ENCODE data around the gene ATOH8.

Gene ATOH8

GRCh38 chr2:85765081-85765731 is 11.4 kb downstream of the ATOH8 start:
- no peaks in the 10 kb centered on the region for H3K79me2 ChIP-seq (ENCODE audit: insufficient read depth, low read length)
- H3K4me2 ChIP-seq (ENCODE audit: insufficient read depth, low read length) = no peak overlapping the region
- DNase-seq (no peak), ATAC-seq (ENCODE audit: insufficient read depth, low read depth) (no peak)
- no peak overlapping the region for H3K27ac ChIP-seq (ENCODE audit: low read length)
- no peaks in the 10 kb centered on the region for H3K36me3 ChIP-seq (ENCODE audit: insufficient read depth, low read length)
- no peak overlapping the region for H3K4me3 ChIP-seq (ENCODE audit: low read depth in 1 of 2, low read length in 2 of 2)
- H3K9ac ChIP-seq (ENCODE audit: low read depth, low read length) = no peak overlapping the region
- H3K27me3 ChIP-seq (ENCODE audit: insufficient read depth, low read length, poor library complexity) = peaks cover 18% of the 10 kb centered on the region
- H3K9me3 ChIP-seq (ENCODE audit: insufficient read depth, low read length, severe bottlenecking) = no peaks in the 10 kb centered on the region
- no peaks in the 10 kb centered on the region for H4K20me1 ChIP-seq (ENCODE audit: insufficient read depth, low read length)
- H3K4me1 ChIP-seq (ENCODE audit: insufficient read depth, low read length) = no peaks in the 10 kb centered on the region
- no peak overlapping the region for H2AFZ ChIP-seq (ENCODE audit: low read depth, low read length)
- no peak for TF ChIP-seq CTCF (IDR thresholded peaks at IDR 0.05; ENCODE audit: borderline replicate concordance, extremely low read depth, low read length, poor library complexity, severe bottlenecking)
- TF ChIP-seq EZH2 (IDR thresholded peaks at IDR 0.05; ENCODE audit: borderline replicate concordance, low read depth, low read length, severe bottlenecking) = no peak

GRCh38 chr2:85766229-85766628 is 12.4 kb downstream of the ATOH8 start:
- no peak overlapping the region for H3K27ac ChIP-seq (ENCODE audit: low read length)
- H4K20me1 ChIP-seq (ENCODE audit: insufficient read depth, low read length) = no peaks in the 10 kb centered on the region
- no peak overlapping the region for H3K4me2 ChIP-seq (ENCODE audit: insufficient read depth, low read length)
- DNase-seq (no peak), ATAC-seq (ENCODE audit: insufficient read depth, low read depth) (no peak)
- H3K27me3 ChIP-seq (ENCODE audit: insufficient read depth, low read length, poor library complexity) = peaks cover 12% of the 10 kb centered on the region
- no peak overlapping the region for H2AFZ ChIP-seq (ENCODE audit: low read depth, low read length)
- no peaks in the 10 kb centered on the region for H3K4me1 ChIP-seq (ENCODE audit: insufficient read depth, low read length)
- TF ChIP-seq EZH2 (IDR thresholded peaks at IDR 0.05; ENCODE audit: borderline replicate concordance, low read depth, low read length, severe bottlenecking) = no peak
- TF ChIP-seq CTCF (IDR thresholded peaks at IDR 0.05; ENCODE audit: borderline replicate concordance, extremely low read depth, low read length, poor library complexity, severe bottlenecking) = no peak
- no peak overlapping the region for H3K4me3 ChIP-seq (ENCODE audit: low read depth in 1 of 2, low read length in 2 of 2)
- no peaks in the 10 kb centered on the region for H3K79me2 ChIP-seq (ENCODE audit: insufficient read depth, low read length)
- H3K9ac ChIP-seq (ENCODE audit: low read depth, low read length) = no peak overlapping the region
- no peaks in the 10 kb centered on the region for H3K36me3 ChIP-seq (ENCODE audit: insufficient read depth, low read length)
- H3K9me3 ChIP-seq (ENCODE audit: insufficient read depth, low read length, severe bottlenecking) = no peaks in the 10 kb centered on the region

- Histone ChIP-seq H3K4me1 (ENCODE audit: insufficient read depth, low read length) (no peaks in the 10 kb centered on the region), H3K27ac (ENCODE audit: low read length) (no peak overlapping the region), H3K36me3 (ENCODE audit: insufficient read depth, low read length) (no peaks in the 10 kb centered on the region), H3K79me2 (ENCODE audit: insufficient read depth, low read length) (no peaks in the 10 kb centered on the region), H3K9me3 (ENCODE audit: insufficient read depth, low read length, severe bottlenecking) (no peaks in the 10 kb centered on the region), H3K4me2 (ENCODE audit: insufficient read depth, low read length) (no peak overlapping the region), H3K27me3 (ENCODE audit: insufficient read depth, low read length, poor library complexity) (peaks cover 4% of the 10 kb centered on the region), H2AFZ (ENCODE audit: low read depth, low read length) (no peak overlapping the region), H4K20me1 (ENCODE audit: insufficient read depth, low read length) (0 out of 2 replicates have a peak, but pooled peaks cover 3% of the 10 kb centered on the region), H3K4me3 (ENCODE audit: low read depth in 1 of 2, low read length in 2 of 2) (no peak overlapping the region), H3K9ac (ENCODE audit: low read depth, low read length) (no peak overlapping the region)
- DNase-seq = no peak
- no peak for TF ChIP-seq EZH2 (IDR thresholded peaks at IDR 0.05; ENCODE audit: borderline replicate concordance, low read depth, low read length, severe bottlenecking)
- no peak for TF ChIP-seq CTCF (IDR thresholded peaks at IDR 0.05; ENCODE audit: borderline replicate concordance, extremely low read depth, low read length, poor library complexity, severe bottlenecking)
- ATAC-seq (ENCODE audit: insufficient read depth, low read depth) = no peak
Measured at GRCh38 chr2:85767803-85768665, 14.2 kb downstream of the ATOH8 start.

Measured in DND-41 (cell line).